Measurements from ENCODE around the gene RUNX3.

GRCh38 chr1:24900985-24901781 lies 28.9 kb downstream of the RUNX3 start:
- TF ChIP-seq, protein P1, sequence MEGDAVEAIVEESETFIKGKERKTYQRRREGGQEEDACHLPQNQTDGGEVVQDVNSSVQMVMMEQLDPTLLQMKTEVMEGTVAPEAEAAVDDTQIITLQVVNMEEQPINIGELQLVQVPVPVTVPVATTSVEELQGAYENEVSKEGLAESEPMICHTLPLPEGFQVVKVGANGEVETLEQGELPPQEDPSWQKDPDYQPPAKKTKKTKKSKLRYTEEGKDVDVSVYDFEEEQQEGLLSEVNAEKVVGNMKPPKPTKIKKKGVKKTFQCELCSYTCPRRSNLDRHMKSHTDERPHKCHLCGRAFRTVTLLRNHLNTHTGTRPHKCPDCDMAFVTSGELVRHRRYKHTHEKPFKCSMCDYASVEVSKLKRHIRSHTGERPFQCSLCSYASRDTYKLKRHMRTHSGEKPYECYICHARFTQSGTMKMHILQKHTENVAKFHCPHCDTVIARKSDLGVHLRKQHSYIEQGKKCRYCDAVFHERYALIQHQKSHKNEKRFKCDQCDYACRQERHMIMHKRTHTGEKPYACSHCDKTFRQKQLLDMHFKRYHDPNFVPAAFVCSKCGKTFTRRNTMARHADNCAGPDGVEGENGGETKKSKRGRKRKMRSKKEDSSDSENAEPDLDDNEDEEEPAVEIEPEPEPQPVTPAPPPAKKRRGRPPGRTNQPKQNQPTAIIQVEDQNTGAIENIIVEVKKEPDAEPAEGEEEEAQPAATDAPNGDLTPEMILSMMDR (IDR thresholded peaks at IDR 0.05), result no peak
- no peak for TF ChIP-seq EZH2 (IDR thresholded peaks at IDR 0.05; ENCODE audit: borderline replicate concordance, insufficient read depth, low read depth, low read length, poor library complexity, severe bottlenecking)
